Nephron (organoid): ENCODE results near the gene STAM.

Experiments
- H3K27ac Mint-ChIP-seq, 3 experiments: 2 replicates each; pipeline ENCODE4 v1.8.0; 2020; ENCODE audit warnings: mixed read lengths in 3 of 3, mild to moderate bottlenecking in 2 of 3, moderate library complexity in 1 of 3
- H3K27me3 Mint-ChIP-seq: 2 replicates; pipeline ENCODE4 v1.8.0; 2021; ENCODE audit warnings: low read depth, mild to moderate bottlenecking, moderate library complexity, mixed read lengths
- H3K36me3 Mint-ChIP-seq: 2 replicates; pipeline ENCODE4 v1.8.0; 2020; ENCODE audit warnings: low read depth, mixed read lengths
- H3K4me1 Mint-ChIP-seq: 2 replicates; pipeline ENCODE4 v1.8.0; 2020; ENCODE audit warnings: mixed read lengths
- H3K4me3 Mint-ChIP-seq, 3 experiments: 2 replicates each; pipeline ENCODE4 v1.8.0; 2020; ENCODE audit warnings: mild to moderate bottlenecking in 3 of 3, mixed read lengths in 3 of 3, moderate library complexity in 2 of 3
- H3K9me3 Mint-ChIP-seq: 2 replicates; pipeline ENCODE4 v1.8.0; 2020; ENCODE audit warnings: mixed read lengths
- TF ChIP-seq, protein P1 (sequence below), 3 experiments: fragments of 200-600 bp; sonication (generic); IDR thresholded peaks; one replicate each; pipeline ENCODE4 v1.5.0; 2021; ENCODE audit warnings: antibody characterized with exemption in 3 of 3; ENCODE audit not compliant: unreplicated experiment in 3 of 3

Gene STAM

DNA sequence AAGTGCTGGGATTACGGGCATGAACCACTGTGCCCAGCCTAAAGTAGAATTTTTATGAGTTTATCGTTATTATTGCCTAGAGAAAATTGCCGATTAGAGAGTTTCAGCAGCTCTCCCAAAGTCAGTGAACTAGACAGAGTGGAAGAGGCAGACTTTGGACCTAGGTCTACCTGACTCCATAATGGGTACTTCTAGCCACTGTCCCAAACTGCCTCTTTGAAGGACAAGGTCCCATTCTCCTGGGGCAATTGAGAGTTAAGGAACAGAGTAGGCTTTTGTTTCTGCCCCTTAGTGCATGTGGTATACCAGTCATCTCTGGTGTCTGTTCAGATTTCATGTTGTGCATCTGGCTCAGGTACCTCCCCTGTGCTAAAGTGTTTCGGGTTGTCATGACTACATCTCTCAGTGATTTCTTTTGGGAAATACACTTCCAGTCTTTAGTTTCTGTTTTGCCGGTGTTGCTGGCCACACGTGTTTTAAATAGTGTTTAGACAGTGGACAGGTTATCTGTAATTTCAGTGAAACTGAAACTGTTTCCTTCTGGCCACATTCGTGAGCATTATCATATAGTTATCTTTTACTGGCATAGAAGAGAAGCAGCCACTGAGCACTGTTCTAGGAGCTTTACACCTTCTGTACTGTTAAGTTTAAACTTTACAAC is 112.7 kb downstream of the STAM start:
- TF ChIP-seq, protein P1, sequence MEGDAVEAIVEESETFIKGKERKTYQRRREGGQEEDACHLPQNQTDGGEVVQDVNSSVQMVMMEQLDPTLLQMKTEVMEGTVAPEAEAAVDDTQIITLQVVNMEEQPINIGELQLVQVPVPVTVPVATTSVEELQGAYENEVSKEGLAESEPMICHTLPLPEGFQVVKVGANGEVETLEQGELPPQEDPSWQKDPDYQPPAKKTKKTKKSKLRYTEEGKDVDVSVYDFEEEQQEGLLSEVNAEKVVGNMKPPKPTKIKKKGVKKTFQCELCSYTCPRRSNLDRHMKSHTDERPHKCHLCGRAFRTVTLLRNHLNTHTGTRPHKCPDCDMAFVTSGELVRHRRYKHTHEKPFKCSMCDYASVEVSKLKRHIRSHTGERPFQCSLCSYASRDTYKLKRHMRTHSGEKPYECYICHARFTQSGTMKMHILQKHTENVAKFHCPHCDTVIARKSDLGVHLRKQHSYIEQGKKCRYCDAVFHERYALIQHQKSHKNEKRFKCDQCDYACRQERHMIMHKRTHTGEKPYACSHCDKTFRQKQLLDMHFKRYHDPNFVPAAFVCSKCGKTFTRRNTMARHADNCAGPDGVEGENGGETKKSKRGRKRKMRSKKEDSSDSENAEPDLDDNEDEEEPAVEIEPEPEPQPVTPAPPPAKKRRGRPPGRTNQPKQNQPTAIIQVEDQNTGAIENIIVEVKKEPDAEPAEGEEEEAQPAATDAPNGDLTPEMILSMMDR (IDR thresholded peaks at IDR 0.05; ENCODE audit: unreplicated experiment in 3 of 3): no peak
- no peak overlapping the region for H3K4me3 Mint-ChIP-seq

DNA sequence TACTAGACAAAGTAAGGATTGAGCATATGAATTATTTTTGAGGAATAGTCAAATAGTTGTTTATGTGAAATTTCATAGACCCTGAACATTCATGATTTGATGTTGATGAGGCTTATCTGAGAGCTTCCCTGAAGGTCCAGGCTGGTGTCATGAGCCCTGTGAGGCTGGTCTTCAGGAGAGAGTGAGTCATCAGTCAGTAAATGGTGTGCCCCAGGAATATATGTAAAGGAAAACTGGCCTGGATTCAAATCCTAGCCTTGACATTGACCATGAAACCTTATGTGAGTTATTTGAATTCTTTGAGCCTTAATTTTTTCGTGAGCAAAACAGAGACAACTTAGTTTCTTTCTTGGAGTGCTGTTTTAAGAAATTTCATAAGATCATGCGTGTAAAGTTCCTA is 114.2 kb downstream of the STAM start:
- Mint-ChIP-seq H3K9me3 (peaks cover 3% of the 10 kb centered on the region), H3K36me3 (no peaks in the 10 kb centered on the region), H3K4me1 (no peaks in the 10 kb centered on the region), H3K27ac (no peak overlapping the region), H3K4me3 (no peak overlapping the region), H3K27me3 (peaks cover 3% of the 10 kb centered on the region)
- TF ChIP-seq, protein P1 (IDR thresholded peaks at IDR 0.05; ENCODE audit: unreplicated experiment in 3 of 3): no peak

More for the DNA sequence above, 112.7 kb downstream of the STAM start:
- H3K9me3 Mint-ChIP-seq: peaks cover 2% of the 10 kb centered on the region
- no peaks in the 10 kb centered on the region for H3K36me3 Mint-ChIP-seq
- no peaks in the 10 kb centered on the region for H3K27me3 Mint-ChIP-seq
- H3K4me1 Mint-ChIP-seq: no peaks in the 10 kb centered on the region
- H3K27ac Mint-ChIP-seq: no peak overlapping the region

DNA sequence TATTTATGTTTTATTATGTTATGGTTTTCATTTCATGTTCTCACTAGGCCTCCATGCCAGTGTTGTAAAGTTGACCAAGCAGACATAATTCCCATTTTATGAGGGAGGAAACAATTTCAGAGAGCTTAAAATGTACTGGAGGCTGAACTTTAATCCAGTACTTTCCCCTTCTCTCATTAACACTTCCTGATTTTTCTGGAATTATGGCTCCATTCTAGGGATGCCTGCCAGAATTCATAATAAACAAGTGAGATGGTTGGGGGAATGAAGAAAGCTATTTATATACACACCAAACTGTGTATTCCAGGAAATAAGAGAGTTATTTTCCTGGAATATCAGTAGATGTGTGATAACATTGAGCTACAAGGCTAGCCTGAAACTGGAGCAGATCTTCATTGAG is 114.9 kb downstream of the STAM start:
- TF ChIP-seq, protein P1 (IDR thresholded peaks at IDR 0.05; ENCODE audit: unreplicated experiment in 3 of 3): no peak
- H3K36me3 Mint-ChIP-seq: no peaks in the 10 kb centered on the region
- no peak overlapping the region for H3K27ac Mint-ChIP-seq
- H3K4me1 Mint-ChIP-seq: no peaks in the 10 kb centered on the region
- peaks cover 3% of the 10 kb centered on the region for H3K27me3 Mint-ChIP-seq
- H3K9me3 Mint-ChIP-seq: peaks cover 3% of the 10 kb centered on the region
- no peak overlapping the region for H3K4me3 Mint-ChIP-seq

DNA sequence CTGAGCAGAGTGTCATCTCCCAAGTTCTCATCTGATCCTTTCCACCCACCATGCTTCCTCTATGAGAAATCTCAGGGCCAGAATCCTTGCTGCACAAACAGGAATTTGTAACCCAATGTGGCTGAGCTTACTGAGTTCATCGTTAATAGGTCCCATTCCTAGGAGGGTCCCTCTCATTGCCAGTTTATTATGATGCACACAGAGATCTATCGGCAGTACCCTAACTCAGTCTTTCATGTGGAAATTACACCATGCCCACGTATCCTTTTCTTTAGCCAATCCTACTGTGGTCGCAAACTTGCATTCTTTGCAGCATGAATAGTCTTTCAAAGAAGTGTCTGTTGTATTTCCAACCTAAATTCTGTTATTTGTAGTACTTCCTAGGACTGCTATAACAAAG is 120.2 kb downstream of the STAM start:
- H3K27ac Mint-ChIP-seq: no peak overlapping the region
- peaks cover 3% of the 10 kb centered on the region for H3K27me3 Mint-ChIP-seq
- no peaks in the 10 kb centered on the region for H3K36me3 Mint-ChIP-seq
- no peaks in the 10 kb centered on the region for H3K4me1 Mint-ChIP-seq
- H3K4me3 Mint-ChIP-seq: no peak overlapping the region
- peaks cover 5% of the 10 kb centered on the region for H3K9me3 Mint-ChIP-seq
- TF ChIP-seq, protein P1 (IDR thresholded peaks at IDR 0.05; ENCODE audit: unreplicated experiment in 3 of 3): no peak

DNA sequence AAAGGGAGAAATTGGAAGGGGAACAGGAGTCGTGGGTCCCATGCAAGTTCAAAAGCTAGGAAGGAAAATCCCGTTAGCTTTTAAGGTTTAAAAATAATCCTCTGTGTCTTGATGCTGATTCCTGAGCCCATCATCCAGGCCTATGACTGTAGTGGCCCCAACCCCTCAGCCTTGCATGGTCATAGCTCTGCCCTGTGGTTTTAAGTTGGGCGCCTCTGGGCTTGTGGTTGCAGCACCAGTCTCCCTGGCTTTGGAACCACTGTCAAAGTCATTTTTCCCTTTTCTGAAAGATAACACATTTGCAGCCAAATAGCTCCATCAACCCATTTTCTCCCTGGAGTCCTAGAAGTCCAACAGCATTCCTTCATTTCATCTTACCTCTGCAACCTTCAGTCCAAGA is 121.7 kb downstream of the STAM start:
- no peak overlapping the region for H3K27ac Mint-ChIP-seq
- H3K27me3 Mint-ChIP-seq: peaks cover 3% of the 10 kb centered on the region
- H3K4me3 Mint-ChIP-seq: no peak overlapping the region
- H3K9me3 Mint-ChIP-seq: peaks cover 5% of the 10 kb centered on the region
- TF ChIP-seq, protein P1 (IDR thresholded peaks at IDR 0.05; ENCODE audit: unreplicated experiment in 3 of 3): no peak
- H3K36me3 Mint-ChIP-seq: no peaks in the 10 kb centered on the region
- H3K4me1 Mint-ChIP-seq: no peaks in the 10 kb centered on the region
